ENCODE results near the gene GCDH. TPM values are rescaled to one million over a fixed set of nuclear protein-coding genes. Genes with fewer than 3 reads are reported as not detected.

The GCDH gene
- total RNA-seq = 10 to 100 TPM; 32.4 to 53.2 (median 45.1) TPM
- 10 to 100 TPM; 22.6 to 72.3 TPM for polyA plus RNA-seq
- long read RNA-seq, donor 1, transcript GCDH-201 (12 exons, 1,956 nt) = major isoform, 47 of 67 reads
- long read RNA-seq, donor 1, partial matches to known transcripts = 5 of 67 reads
- long read RNA-seq, donor 1, other reads (novel, unspliced or antisense) = 12 of 67 reads
- long read RNA-seq, donor 2, transcript GCDH-201 (12 exons, 1,956 nt) = major isoform, 57 of 83 reads
- long read RNA-seq, donor 2, transcript GCDH-216 (11 exons, 1,867 nt) = minor isoform, 6 of 83 reads
- long read RNA-seq, donor 2, partial matches to known transcripts = 9 of 83 reads
- long read RNA-seq, donor 2, other reads (novel, unspliced or antisense) = 11 of 83 reads
- long read RNA-seq, donor 3, transcript GCDH-201 (12 exons, 1,956 nt) = major isoform, 59 of 71 reads
- long read RNA-seq, donor 3, partial matches to known transcripts = 3 of 71 reads
- long read RNA-seq, donor 3, other reads (novel, unspliced or antisense) = 6 of 71 reads

DNA sequence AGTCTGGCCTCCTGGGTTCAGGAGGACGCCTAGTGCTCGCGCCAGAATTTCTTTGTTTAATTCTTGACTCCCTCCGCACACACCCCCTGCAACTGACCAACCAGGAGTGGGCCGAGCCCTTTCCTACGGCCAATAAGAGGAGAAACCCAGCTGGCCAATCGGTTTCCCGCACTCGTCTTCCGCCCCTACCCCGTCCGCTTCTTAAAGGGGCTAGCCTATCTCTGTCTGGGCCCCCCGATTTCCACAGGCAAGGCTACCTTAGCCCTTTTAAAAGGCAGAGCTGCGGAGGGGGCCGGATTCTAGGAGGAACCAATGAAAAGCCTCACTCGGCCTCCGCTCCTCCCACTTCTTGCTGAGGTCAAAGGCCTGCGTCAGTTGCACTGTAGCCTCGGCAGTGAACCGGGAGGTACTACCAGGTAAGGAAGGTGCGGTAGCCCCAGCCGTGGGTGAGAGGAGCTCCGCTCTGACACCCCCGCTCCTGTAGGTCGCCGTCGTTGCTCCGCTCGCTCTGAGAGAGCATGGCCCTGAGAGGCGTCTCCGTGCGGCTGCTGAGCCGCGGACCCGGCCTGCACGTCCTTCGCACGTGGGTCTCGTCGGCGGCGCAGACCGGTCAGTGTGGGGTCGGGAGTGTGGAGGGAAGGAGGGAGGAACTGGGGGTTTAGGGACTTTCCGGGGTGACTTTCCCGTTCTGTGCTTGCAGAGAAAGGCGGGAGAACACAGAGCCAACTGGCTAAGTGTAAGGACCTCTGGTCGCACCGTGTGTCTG is at the start of gene GCDH:
Gene GCDH (plus strand): TSS at position 374 of the 766 bp plus-strand sequence. CDS start 145 bp downstream, at position 519.
- H3K4me3 ChIP-seq = peak within 1 kb of the TSS; percentile 54 to 99 (median 90)
- DNase-seq (peak; percentile 93 to 98), ATAC-seq (peak; percentile 96 to 99 (median 99))
- no peaks in the 10 kb centered on the region for H3K9me3 ChIP-seq
- peaks cover 0 to 12% (median 5%) of the 10 kb centered on the region in 7 donors for H3K27me3 ChIP-seq
- peak within 1 kb of the TSS in 9 of 10 donors; percentile 54 to 85 (median 77) for H3K27ac ChIP-seq
- TF ChIP-seq, protein P1, sequence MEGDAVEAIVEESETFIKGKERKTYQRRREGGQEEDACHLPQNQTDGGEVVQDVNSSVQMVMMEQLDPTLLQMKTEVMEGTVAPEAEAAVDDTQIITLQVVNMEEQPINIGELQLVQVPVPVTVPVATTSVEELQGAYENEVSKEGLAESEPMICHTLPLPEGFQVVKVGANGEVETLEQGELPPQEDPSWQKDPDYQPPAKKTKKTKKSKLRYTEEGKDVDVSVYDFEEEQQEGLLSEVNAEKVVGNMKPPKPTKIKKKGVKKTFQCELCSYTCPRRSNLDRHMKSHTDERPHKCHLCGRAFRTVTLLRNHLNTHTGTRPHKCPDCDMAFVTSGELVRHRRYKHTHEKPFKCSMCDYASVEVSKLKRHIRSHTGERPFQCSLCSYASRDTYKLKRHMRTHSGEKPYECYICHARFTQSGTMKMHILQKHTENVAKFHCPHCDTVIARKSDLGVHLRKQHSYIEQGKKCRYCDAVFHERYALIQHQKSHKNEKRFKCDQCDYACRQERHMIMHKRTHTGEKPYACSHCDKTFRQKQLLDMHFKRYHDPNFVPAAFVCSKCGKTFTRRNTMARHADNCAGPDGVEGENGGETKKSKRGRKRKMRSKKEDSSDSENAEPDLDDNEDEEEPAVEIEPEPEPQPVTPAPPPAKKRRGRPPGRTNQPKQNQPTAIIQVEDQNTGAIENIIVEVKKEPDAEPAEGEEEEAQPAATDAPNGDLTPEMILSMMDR (IDR thresholded peaks at IDR 0.05) = peak in 1 of 9 donors; percentile 10
- WGBS, 2 donors = 0% methylated on average over 49 of the region's 49 CpGs
- peaks cover 0 to 30% (median 0%) of the 10 kb centered on the region in 9 donors for H3K36me3 ChIP-seq
- peaks cover 6 to 20% (median 12%) of the 10 kb centered on the region in 9 donors for H3K4me1 ChIP-seq
- intact Hi-C loops (cut with DNase I) = no loop called here

DNA sequence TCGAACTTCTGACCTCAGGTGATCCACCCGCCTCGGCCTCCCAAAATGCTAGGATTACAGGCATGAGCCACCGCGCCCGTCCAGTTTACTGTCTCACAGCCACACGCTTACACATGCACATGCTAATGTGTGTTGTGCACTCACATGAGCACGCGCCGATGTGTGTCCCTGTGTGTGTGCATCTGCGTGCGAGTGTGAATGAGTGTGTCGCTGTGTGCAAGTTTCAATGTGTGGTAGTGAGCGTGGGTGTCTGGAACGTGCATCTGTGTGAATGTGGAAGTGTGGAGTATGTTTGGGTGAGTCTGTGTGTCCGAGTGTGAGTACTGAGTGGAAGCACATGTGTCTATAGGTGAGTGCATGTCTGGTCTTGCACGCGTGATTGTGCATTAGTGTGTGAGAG is 48.4 kb upstream of the GCDH start:
- 93 to 96% methylated on average over 18 of the region's 18 CpGs for WGBS, 2 donors
- H3K9me3 ChIP-seq = no peaks in the 10 kb centered on the region
- intact Hi-C loops (cut with DNase I) = loop anchor here in 4 of 10 donors (5.0 to 10.0 kb wide), 3 partner anchors 35 to 75 kb away; partner anchors contain the start of genes HOOK2 (in 1 of the 4) and RNASEH2A (in 1 of the 4)
- peaks cover 10 to 98% (median 83%) of the 10 kb centered on the region in 7 donors for H3K27me3 ChIP-seq
- DNase-seq = no peak
- no peak overlapping the region for H3K4me3 ChIP-seq
- H3K27ac ChIP-seq = no peak overlapping the region
- no peaks in the 10 kb centered on the region for H3K36me3 ChIP-seq
- ATAC-seq = no peak
- TF ChIP-seq, protein P1 (IDR thresholded peaks at IDR 0.05) = no peak
- peaks cover 0 to 26% (median 13%) of the 10 kb centered on the region in 9 donors for H3K4me1 ChIP-seq

DNA sequence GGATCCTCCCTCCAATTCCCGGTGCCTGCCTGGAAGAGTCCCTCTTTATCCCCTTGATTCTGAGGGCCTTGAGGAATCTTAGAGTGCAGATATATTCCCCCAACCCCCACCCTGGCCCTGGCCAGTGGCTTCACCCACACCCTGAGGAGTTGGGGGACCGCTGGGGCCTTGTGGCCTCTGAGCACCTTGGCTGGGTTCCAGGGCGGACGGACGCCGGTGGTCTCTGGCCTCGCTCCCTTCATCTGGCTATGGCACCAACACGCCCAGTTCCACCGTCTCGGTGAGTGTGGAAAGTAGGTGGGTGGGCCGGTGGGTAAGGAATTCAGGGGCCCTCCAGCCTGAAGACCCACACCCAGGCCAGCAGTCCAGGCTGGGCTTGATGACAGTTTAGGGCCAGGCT is 47.6 kb upstream of the GCDH start:
- no peak for DNase-seq
- TF ChIP-seq, protein P1 (IDR thresholded peaks at IDR 0.05) = no peak
- 75 to 80% methylated on average over 11 of the region's 11 CpGs for WGBS, 2 donors
- ATAC-seq = no peak
- Histone ChIP-seq H3K4me1 (peaks cover 3 to 28% (median 14%) of the 10 kb centered on the region in 9 donors), H3K27ac (no peak overlapping the region), H3K9me3 (no peaks in the 10 kb centered on the region), H3K27me3 (peaks cover 10 to 90% (median 75%) of the 10 kb centered on the region in 7 donors), H3K36me3 (no peaks in the 10 kb centered on the region), H3K4me3 (no peak overlapping the region)
- intact Hi-C loops (cut with DNase I) = loop anchor here in 4 of 10 donors (5.0 to 10.0 kb wide), 3 partner anchors 36 to 76 kb away; partner anchors contain the start of genes HOOK2 (in 1 of the 4) and RNASEH2A (in 1 of the 4)
